Measurements from ENCODE around the gene HEBP2. TPM values are rescaled to one million over a fixed set of nuclear protein-coding genes. Genes with fewer than 3 reads are reported as not detected.

HEBP2 gene
- total and polyA plus RNA-seq, 2 of the 13 experiments (the other 11 are each of a cell fraction or from before 2014, with no cell fraction given): 16.0 to 72.8 TPM

- Histone ChIP-seq H3K27me3 (ENCODE audit: control insufficient read depth in 1 of 2, insufficient read depth in 2 of 2, low read length in 2 of 2) (no peaks in the 10 kb centered on the region), H3K9me3 (ENCODE audit: low read length) (no peaks in the 10 kb centered on the region), H3K4me2 (ENCODE audit: low read depth, low read length) (no peak overlapping the region), H3K36me3 (replicated peaks in 1 of 2; ENCODE audit: control insufficient read depth in 1 of 2, insufficient read depth in 2 of 2, low read length in 2 of 2) (peaks cover 21 to 61% of the 10 kb centered on the region in 2 experiments), H3K4me3 (replicated peaks in 1 of 3; ENCODE audit: insufficient read depth in 1 of 3, low read depth in 2 of 3, low read length in 3 of 3) (no peak overlapping the region), H3K27ac (ENCODE audit: extremely low read length, insufficient read depth, low read length) (no peak overlapping the region), H2AFZ (ENCODE audit: low read length) (no peak overlapping the region), H3K9ac (ENCODE audit: insufficient read depth, low read depth, low read length) (no peak overlapping the region), H4K20me1 (ENCODE audit: insufficient read depth, low read length) (no peaks in the 10 kb centered on the region), H3K79me2 (ENCODE audit: insufficient read depth, low read length) (no peaks in the 10 kb centered on the region), H3K4me1 (ENCODE audit: insufficient read depth, low read length) (no peaks in the 10 kb centered on the region)
- in situ Hi-C loops (cut with HindIII; ENCODE audit: extremely low pct_ligation_motif_present, low pct_unique_long_range_greater_than_20kb): no loop called here
- TF ChIP-seq ATF7 (IDR thresholded peaks at IDR 0.05) (peak; percentile 57; the same call in 1 of the 2 replicates), ATF7 (CRISPR knock-in tag; IDR thresholded peaks at IDR 0.05) (no peak), CEBPB (IDR thresholded peaks at IDR 0.05; ENCODE audit: borderline replicate concordance, low read depth, low read length) (peak; percentile 77), RBM22 (optimal IDR thresholded peaks at IDR 0.05; ENCODE audit: low read length) (peak; percentile 85), ZNF720 (CRISPR knock-in tag; IDR thresholded peaks at IDR 0.05) (no peak), HDAC1 (CRISPR knock-in tag; IDR thresholded peaks at IDR 0.05) (no peak), SSRP1 (CRISPR knock-in tag; IDR thresholded peaks at IDR 0.05) (no peak), ZNF749 (CRISPR knock-in tag; IDR thresholded peaks at IDR 0.05; ENCODE audit: borderline replicate concordance) (no peak), CC2D1A (CRISPR knock-in tag; IDR thresholded peaks at IDR 0.05) (no peak), GABPA (IDR thresholded peaks at IDR 0.05; ENCODE audit: low read depth, low read length) (no peak), GABPA (CRISPR knock-in tag; IDR thresholded peaks at IDR 0.05; ENCODE audit: low read depth) (no peak), ZKSCAN1 (IDR thresholded peaks at IDR 0.05; ENCODE audit: low read length) (peak; percentile 45; the same call in 1 of the 2 replicates)
- DNase-seq (ENCODE audit: low spot score) (no peak), ATAC-seq (no peak), FAIRE-seq (no peak)
- WGBS (ENCODE audit: low lambda C conversion rate): 100% methylated on average over 1 of the region's 1 CpG
- intact Hi-C loops (cut with micrococcal nuclease; ENCODE audit: unreplicated experiment): no loop called here
- CTCF ChIA-PET (ENCODE audit: low intra/inter-chr PET ratio, low total read pairs): no interaction called here
- POLR2A ChIA-PET: no interaction called here
- no TSS peak for BruUV-seq (replicated peaks)
These were observed 57.6 kb downstream of the HEBP2 start for GRCh38 chr6:138461647-138462046.

GRCh38 chr6:138464085-138464484, 60.1 kb downstream of the HEBP2 start:
- in situ Hi-C loops (cut with HindIII; ENCODE audit: extremely low pct_ligation_motif_present, low pct_unique_long_range_greater_than_20kb) (no loop called here), intact Hi-C loops (cut with micrococcal nuclease; ENCODE audit: unreplicated experiment) (no loop called here)
- DNase-seq (ENCODE audit: low spot score) (no peak), ATAC-seq (no peak; the same call in 2 of the 3 replicates), FAIRE-seq (no peak)
- 96% methylated on average over 18 of the region's 20 CpGs for WGBS (ENCODE audit: low lambda C conversion rate)
- H3K4me2 ChIP-seq (ENCODE audit: low read depth, low read length): no peak overlapping the region
- no TSS peak for BruUV-seq (replicated peaks)
- no peak overlapping the region for H2AFZ ChIP-seq (ENCODE audit: low read length)
- POLR2A ChIA-PET: no interaction called here
- no peaks in the 10 kb centered on the region for H3K27me3 ChIP-seq (ENCODE audit: control insufficient read depth in 1 of 2, insufficient read depth in 2 of 2, low read length in 2 of 2)
- H3K27ac ChIP-seq (ENCODE audit: extremely low read length, insufficient read depth, low read length): no peak overlapping the region
- CTCF ChIA-PET (ENCODE audit: low intra/inter-chr PET ratio, low total read pairs): no interaction called here
- no peak overlapping the region for H3K4me3 ChIP-seq (replicated peaks in 1 of 3; ENCODE audit: insufficient read depth in 1 of 3, low read depth in 2 of 3, low read length in 3 of 3)
- peaks cover 9% of the 10 kb centered on the region for H3K4me1 ChIP-seq (ENCODE audit: insufficient read depth, low read length)
- peaks cover 22 to 63% of the 10 kb centered on the region in 2 experiments for H3K36me3 ChIP-seq (replicated peaks in 1 of 2; ENCODE audit: control insufficient read depth in 1 of 2, insufficient read depth in 2 of 2, low read length in 2 of 2)
- no peaks in the 10 kb centered on the region for H4K20me1 ChIP-seq (ENCODE audit: insufficient read depth, low read length)
- no peaks in the 10 kb centered on the region for H3K79me2 ChIP-seq (ENCODE audit: insufficient read depth, low read length)
- H3K9ac ChIP-seq (ENCODE audit: insufficient read depth, low read depth, low read length): no peak overlapping the region
- H3K9me3 ChIP-seq (ENCODE audit: low read length): no peaks in the 10 kb centered on the region
- TF ChIP-seq ZBTB38 (CRISPR knock-in tag; IDR thresholded peaks at IDR 0.05) (peak; percentile 36; the same call in 1 of the 2 replicates), CSRNP2 (CRISPR knock-in tag; conservative IDR thresholded peaks at IDR 0.05; ENCODE audit: low read depth) (no peak), ZBTB3 (CRISPR knock-in tag; IDR thresholded peaks at IDR 0.05; ENCODE audit: borderline replicate concordance, low read depth) (no peak), PREB (CRISPR knock-in tag; IDR thresholded peaks at IDR 0.05) (no peak), ATF1 (CRISPR knock-in tag; IDR thresholded peaks at IDR 0.05) (no peak), GABPB1 (CRISPR knock-in tag; IDR thresholded peaks at IDR 0.05) (peak; percentile 19; the same call in 1 of the 2 replicates), ATAD3A (CRISPR knock-in tag; IDR thresholded peaks at IDR 0.05) (no peak), PHB2 (IDR thresholded peaks at IDR 0.05; ENCODE audit: partially characterized antibody) (no peak), RBM22 (optimal IDR thresholded peaks at IDR 0.05; ENCODE audit: low read length) (no peak), POLR2G (IDR thresholded peaks at IDR 0.05; ENCODE audit: low read depth, low read length) (0 out of 2 replicates have a peak, but pooled peaks have one; percentile 34)
